Activated CD4-positive, CD25-positive, alpha-beta regulatory T cell treated with anti-CD3 and anti-CD28 coated beads, Interleukin-2, amount 50 U/mL, for 24 hours (primary cell): Measurements from ENCODE around the gene ADH1A.
"Not testable (repeated sequence)": the region's sequence is repeated elsewhere in the genome, so short reads cannot be mapped to it uniquely, and the experiment has no call there.

ENCODE experiments used
- ATAC-seq, 2 donors: fragments of 150-1000 bp; cut with Tn5 transposase; one replicate each; pipeline ENCODE4 v1.10.0; 2021; ENCODE audit warnings: mild to moderate bottlenecking in 1 of 2, moderate library complexity in 1 of 2

The ADH1A gene

GRCh38 chr4:99276417-99276816 is 14.4 kb downstream of the ADH1A start:
- no peak for ATAC-seq

- no peak for ATAC-seq
Measured at GRCh38 chr4:99275885-99276284, 14.9 kb downstream of the ADH1A start.

GRCh38 chr4:99275050-99275449 is 15.7 kb downstream of the ADH1A start:
- ATAC-seq: no peak

- ATAC-seq: no peak
Measured at GRCh38 chr4:99273704-99274103, 17.1 kb downstream of the ADH1A start.

GRCh38 chr4:99264927-99265326 is 25.9 kb downstream of the ADH1A start:
- no peak for ATAC-seq

GRCh38 chr4:99252746-99253145 is 38.0 kb downstream of the ADH1A start:
- no peak for ATAC-seq

- no peak for ATAC-seq
Measured at GRCh38 chr4:99248714-99249113, 42.1 kb downstream of the ADH1A start.

- ATAC-seq: no peak
Measured at GRCh38 chr4:99235955-99236354, 54.8 kb downstream of the ADH1A start.

- no peak for ATAC-seq
Measured at GRCh38 chr4:99234331-99235010, 56.3 kb downstream of the ADH1A start.

GRCh38 chr4:99233397-99233796 is 57.4 kb downstream of the ADH1A start:
- ATAC-seq: not testable (repeated sequence)

- not testable (repeated sequence) for ATAC-seq
Measured at GRCh38 chr4:99228706-99229105, 62.1 kb downstream of the ADH1A start.

GRCh38 chr4:99227646-99228045 is 63.1 kb downstream of the ADH1A start:
- ATAC-seq: not testable (repeated sequence)
